Sigmoid colon (tissue), 7 donors: ENCODE data around the gene ABCB1. TPM values are rescaled to one million over a fixed set of nuclear protein-coding genes. Genes with fewer than 3 reads are reported as not detected.

Source experiments
- DNase-seq: peaks from one replicate; pipeline ENCODE4 v3.0.0-alpha.2; 2019
- H3K27ac ChIP-seq, 4 donors: fragments of 200-600 bp; sonication (generic); one replicate each; pipeline ENCODE4 v1.5.1; 2016 to 2019; ENCODE audit warnings: mild to moderate bottlenecking in 1 of 4
- H3K27me3 ChIP-seq, 3 donors: fragments of 200-600 bp; sonication (generic); one replicate each; pipeline ENCODE4 v1.5.1; 2019; ENCODE audit warnings: mild to moderate bottlenecking in 1 of 3
- H3K36me3 ChIP-seq, 4 donors: fragments of 200-600 bp; sonication (generic); one replicate each; pipeline ENCODE4 v1.5.1; 2016 to 2019
- H3K4me1 ChIP-seq, 4 donors: fragments of 200-600 bp; sonication (generic); one replicate each; pipeline ENCODE4 v1.5.1; 2017 to 2019
- H3K4me3 ChIP-seq, 4 donors: fragments of 200-600 bp; sonication (generic); one replicate each; pipeline ENCODE4 v1.5.1; 2017 to 2019; ENCODE audit warnings: mild to moderate bottlenecking in 2 of 4, moderate library complexity in 1 of 4
- H3K9me3 ChIP-seq, 4 donors: fragments of 200-600 bp in 3 of 4; sonication (generic) in 3 of 4; one replicate each; pipeline versions ENCODE4 v1.5.1 to v1.6.1; 2013 to 2019
- CTCF ChIP-seq, 4 experiments: fragments of 450-650 bp in 3 of 4; fragments of 200-600 bp in 1 of 4; IDR thresholded peaks; one replicate each; pipeline ENCODE4 v1.5.1; 2016 to 2019; ENCODE audit warnings: antibody characterized with exemption in 4 of 4, mild to moderate bottlenecking in 3 of 4, moderate library complexity in 2 of 4
- EP300 ChIP-seq, 4 donors: sonication (generic); formaldehyde crosslinking; IDR thresholded peaks; one replicate each; pipeline ENCODE4 v1.6.1; 2017; ENCODE audit warnings: antibody characterized with exemption in 4 of 4
- POLR2A ChIP-seq, 2 donors: fragments of 450-650 bp; IDR thresholded peaks; one replicate each; pipeline ENCODE4 v1.6.1; 2016; ENCODE audit warnings: antibody characterized with exemption in 2 of 2, mild to moderate bottlenecking in 2 of 2, moderate library complexity in 2 of 2
- POLR2AphosphoS5 ChIP-seq, 4 donors: sonication (generic); formaldehyde crosslinking; IDR thresholded peaks; one replicate each; pipeline ENCODE4 v1.6.1; 2017; ENCODE audit warnings: antibody characterized with exemption in 4 of 4
- WGBS, 2 donors: extraction: QIAGEN DNeasy Blood & Tissue Kit; methylation state at CpG; one replicate each; pipeline ENCODE4 v1.1.7; 2013; 5-methylcytosine and 5-hydroxymethylcytosine counted together
- intact Hi-C: fragments of 100-400 bp; cut with DNase I; formaldehyde crosslinking; loops from one replicate; pipeline ENCODE4 v1.15.1; 2023
- polyA plus RNA-seq, 3 donors: library from polyadenylated mRNA; stranded (reverse); fragments of 200-250 nt; gene quantifications; one replicate each; pipeline ENCODE4 v1.2.3, GENCODE V29; 2013
- total RNA-seq, 4 donors: library from RNA; depleted of rRNA; stranded (reverse); fragments of >200 nt; gene quantifications; one replicate each; pipeline ENCODE4 v1.1.0, GENCODE V29; 2016
- donor health status: healthy with polysubstance abuse.
- donor health status: Bipolar disorder and iron deficiency.
- donor health status: healthy.

ABCB1 gene
- total and polyA plus RNA-seq, 7 donors, result 4.6 to 17.6 (median 5.8) TPM

DNA sequence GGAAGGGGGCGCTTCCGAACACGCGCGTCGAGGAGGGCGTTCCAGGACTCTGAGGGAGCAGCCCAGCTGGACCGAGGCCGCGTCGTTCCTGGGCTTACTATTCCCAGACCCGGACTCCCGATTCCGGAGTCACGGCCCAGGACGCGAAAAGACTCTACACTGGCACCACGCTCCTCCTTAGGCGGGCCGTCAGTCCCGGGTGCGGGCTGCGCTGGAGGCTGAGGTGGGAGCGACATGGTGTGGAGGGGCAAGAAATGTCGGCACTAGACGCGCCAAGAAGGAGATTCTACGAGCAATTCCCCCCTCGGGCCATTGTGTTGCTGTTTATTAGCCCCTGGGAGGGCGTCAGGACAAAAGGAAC is 26.9 kb upstream of the ABCB1 start:
- 1% methylated on average over 30 of the region's 30 CpGs for whole genome bisulfite sequencing, 2 donors
- peak overlapping the region; percentile 48 to 73 (median 64) for H3K4me3 ChIP-seq

GRCh38 chr7:87625101-87625500 is 24.4 kb upstream of the ABCB1 start:
- peaks cover 0 to 20% (median 11%) of the 10 kb centered on the region in 4 donors for H3K4me1 ChIP-seq
- no peak overlapping the region for H3K27ac ChIP-seq
- no peak for DNase-seq
- no peaks in the 10 kb centered on the region for H3K27me3 ChIP-seq
- H3K4me3 ChIP-seq, result no peak overlapping the region
- no peak for TF ChIP-seq POLR2A (IDR thresholded peaks at IDR 0.05)
- H3K36me3 ChIP-seq, result no peaks in the 10 kb centered on the region
- intact Hi-C loops, result no loop called here
- 82 to 92% methylated on average over 15 of the region's 15 CpGs for WGBS, 2 donors
- no peaks in the 10 kb centered on the region for H3K9me3 ChIP-seq

More for the DNA sequence above, 26.9 kb upstream of the ABCB1 start:
- Histone ChIP-seq H3K4me1 (peaks cover 0 to 20% (median 11%) of the 10 kb centered on the region in 4 donors), H3K27me3 (no peaks in the 10 kb centered on the region), H3K9me3 (no peaks in the 10 kb centered on the region), H3K36me3 (no peaks in the 10 kb centered on the region), H3K27ac (peak overlapping the region in 2 of 4 donors; percentile 40 to 55)
- intact Hi-C loops, result no loop called here
- TF ChIP-seq EP300 (IDR thresholded peaks at IDR 0.05) (no peak), POLR2AphosphoS5 (IDR thresholded peaks at IDR 0.05) (no peak), POLR2A (IDR thresholded peaks at IDR 0.05) (no peak), CTCF (IDR thresholded peaks at IDR 0.05) (no peak)
- peak; percentile 71 for DNase-seq

DNA sequence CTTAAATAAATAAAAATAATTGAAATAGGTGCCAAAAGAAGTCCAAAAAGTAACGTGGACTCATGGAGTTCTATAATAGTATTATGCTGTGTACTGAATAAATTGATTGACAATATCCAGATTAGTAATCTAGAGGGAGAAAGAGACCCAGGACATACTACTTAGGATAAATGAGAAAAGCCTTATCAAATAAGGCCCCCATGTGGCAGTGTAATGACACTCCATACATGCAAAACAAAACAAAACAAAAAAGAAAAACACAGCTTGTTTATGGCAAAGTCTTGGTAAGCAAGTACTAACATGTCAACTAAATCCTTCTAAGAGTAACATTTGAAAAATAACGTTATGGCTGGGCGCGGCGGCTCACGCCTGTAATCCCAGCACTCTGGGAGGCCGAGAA is 23.9 kb upstream of the ABCB1 start:
- Histone ChIP-seq H3K27ac (no peak overlapping the region), H3K9me3 (no peaks in the 10 kb centered on the region), H3K4me1 (peaks cover 0 to 20% (median 11%) of the 10 kb centered on the region in 4 donors), H3K4me3 (no peak overlapping the region), H3K27me3 (no peaks in the 10 kb centered on the region), H3K36me3 (no peaks in the 10 kb centered on the region)
- intact Hi-C loops, result no loop called here
- TF ChIP-seq POLR2A (IDR thresholded peaks at IDR 0.05) (no peak), EP300 (IDR thresholded peaks at IDR 0.05) (no peak), CTCF (IDR thresholded peaks at IDR 0.05) (no peak), POLR2AphosphoS5 (IDR thresholded peaks at IDR 0.05) (no peak)
- DNase-seq, result no peak
- 52 to 82% methylated on average over 7 of the region's 7 CpGs for WGBS, 2 donors

DNA sequence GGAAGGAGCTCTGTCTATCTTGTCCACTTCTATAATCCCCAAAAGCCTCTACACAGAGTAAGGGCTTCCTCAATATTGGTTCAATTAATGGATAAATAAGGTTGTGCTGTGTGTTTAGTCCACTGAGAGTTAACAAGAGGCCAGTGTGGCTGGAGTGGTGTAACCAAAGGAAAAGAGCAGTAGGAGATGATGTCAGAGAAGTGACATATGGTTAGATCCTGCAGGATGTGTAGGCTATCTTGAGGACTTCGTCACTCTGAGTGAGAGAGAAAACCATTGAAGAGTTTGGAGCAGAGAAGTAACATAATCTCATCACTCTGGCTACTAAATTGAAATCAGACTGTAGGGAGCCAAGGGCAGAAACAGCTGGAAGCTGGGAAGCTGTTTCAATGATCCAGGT is 14.5 kb upstream of the ABCB1 start:
- intact Hi-C loops, result no loop called here
- Histone ChIP-seq H3K27ac (no peak overlapping the region), H3K4me1 (no peaks in the 10 kb centered on the region), H3K36me3 (no peaks in the 10 kb centered on the region), H3K27me3 (no peaks in the 10 kb centered on the region), H3K9me3 (no peaks in the 10 kb centered on the region), H3K4me3 (no peak overlapping the region)
- TF ChIP-seq POLR2A (IDR thresholded peaks at IDR 0.05) (no peak), POLR2AphosphoS5 (IDR thresholded peaks at IDR 0.05) (no peak), EP300 (IDR thresholded peaks at IDR 0.05) (no peak), CTCF (IDR thresholded peaks at IDR 0.05) (no peak)
- WGBS, 2 donors, result 81 to 82% methylated on average over 1 of the region's 1 CpG
- DNase-seq, result no peak

DNA sequence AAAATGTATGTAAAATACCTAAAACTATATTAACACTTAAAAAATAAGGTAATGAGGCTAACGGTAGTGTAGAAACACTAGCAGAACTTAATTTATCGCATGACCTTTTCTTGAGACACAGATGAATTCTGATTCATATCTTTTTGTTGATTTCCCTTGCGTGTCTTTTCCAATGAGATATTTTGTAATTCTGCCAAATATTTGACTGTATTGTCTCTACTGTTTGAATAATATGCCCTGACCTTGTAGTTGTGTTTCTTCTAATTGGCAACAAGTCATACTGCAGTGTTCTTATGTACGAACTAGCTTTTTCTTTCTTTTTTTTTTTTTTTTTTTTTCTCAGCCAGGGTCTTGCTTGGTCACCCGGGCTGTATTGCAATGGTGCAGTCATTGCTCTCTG is 9.2 kb upstream of the ABCB1 start:
- Histone ChIP-seq H3K36me3 (no peaks in the 10 kb centered on the region), H3K27me3 (no peaks in the 10 kb centered on the region), H3K9me3 (no peaks in the 10 kb centered on the region), H3K27ac (no peak overlapping the region), H3K4me1 (no peaks in the 10 kb centered on the region), H3K4me3 (no peak overlapping the region)
- WGBS, 2 donors, result 90 to 94% methylated on average over 5 of the region's 5 CpGs
- no peak for DNase-seq
- TF ChIP-seq POLR2A (IDR thresholded peaks at IDR 0.05) (no peak), EP300 (IDR thresholded peaks at IDR 0.05) (no peak), POLR2AphosphoS5 (IDR thresholded peaks at IDR 0.05) (no peak), CTCF (IDR thresholded peaks at IDR 0.05) (no peak)
- intact Hi-C loops, result no loop called here
